D721Med (cell line): ENCODE measurements around the gene PDLIM4.

Source experiments
- DNase-seq: peaks from one replicate; pipeline ENCODE4 v3.0.0; 2011; ENCODE audit warnings: low spot score; ENCODE audit not compliant: insufficient read length
- FAIRE-seq: peaks from 2 replicates; lab custom pipeline; 2011; peaks lifted over from hg19 to GRCh38; lab: Jason Lieb, UNC
- TF ChIP-seq, protein P1 (sequence below): IDR thresholded peaks from 2 replicates; pipeline ENCODE4 v1.5.1; 2012; ENCODE audit warnings: mild to moderate bottlenecking, control low read depth; ENCODE audit not compliant: insufficient read depth; ENCODE audit errors: missing control alignments

PDLIM4 gene

DNA sequence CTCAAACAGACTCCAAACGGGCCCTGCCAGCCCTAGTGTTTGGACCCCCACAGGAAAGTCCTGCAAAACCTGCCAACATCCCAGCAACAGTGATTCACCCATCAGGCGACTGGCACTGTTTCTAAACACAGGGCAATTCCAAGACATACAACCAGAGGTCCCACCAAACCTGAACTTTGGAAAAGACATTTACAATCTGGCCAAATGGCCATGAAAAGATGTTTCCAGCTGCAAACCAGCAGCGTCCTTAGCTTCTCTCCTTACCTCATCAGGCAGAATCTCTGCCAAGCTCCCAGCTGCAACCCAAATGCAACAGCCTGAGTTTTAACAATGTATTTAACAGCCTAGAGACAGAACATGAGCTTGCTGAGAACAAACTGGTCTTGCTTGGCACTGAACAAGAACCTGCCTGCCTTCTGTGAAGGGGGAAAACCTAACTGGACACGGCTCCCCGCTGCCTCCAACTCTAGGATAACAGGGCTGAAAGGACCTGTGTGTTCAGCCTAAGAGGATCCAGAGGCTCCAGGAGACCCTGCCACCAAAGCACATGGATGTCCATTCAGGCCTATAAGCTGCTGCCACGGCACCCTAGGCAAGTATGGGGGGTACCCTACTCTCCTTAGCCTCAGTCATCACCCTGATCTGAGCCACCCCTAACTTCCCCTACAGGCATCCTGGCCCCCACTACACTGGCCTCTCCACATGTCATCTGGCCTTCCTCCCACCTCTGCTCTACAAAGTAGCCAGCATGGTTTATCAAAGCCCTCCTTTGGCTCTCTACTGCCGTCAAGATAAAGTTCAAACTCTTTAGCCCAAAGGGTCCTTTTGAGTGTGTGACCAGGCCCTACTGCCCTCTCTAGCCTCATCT, 35.5 kb upstream of the PDLIM4 start:
- TF ChIP-seq, protein P1, sequence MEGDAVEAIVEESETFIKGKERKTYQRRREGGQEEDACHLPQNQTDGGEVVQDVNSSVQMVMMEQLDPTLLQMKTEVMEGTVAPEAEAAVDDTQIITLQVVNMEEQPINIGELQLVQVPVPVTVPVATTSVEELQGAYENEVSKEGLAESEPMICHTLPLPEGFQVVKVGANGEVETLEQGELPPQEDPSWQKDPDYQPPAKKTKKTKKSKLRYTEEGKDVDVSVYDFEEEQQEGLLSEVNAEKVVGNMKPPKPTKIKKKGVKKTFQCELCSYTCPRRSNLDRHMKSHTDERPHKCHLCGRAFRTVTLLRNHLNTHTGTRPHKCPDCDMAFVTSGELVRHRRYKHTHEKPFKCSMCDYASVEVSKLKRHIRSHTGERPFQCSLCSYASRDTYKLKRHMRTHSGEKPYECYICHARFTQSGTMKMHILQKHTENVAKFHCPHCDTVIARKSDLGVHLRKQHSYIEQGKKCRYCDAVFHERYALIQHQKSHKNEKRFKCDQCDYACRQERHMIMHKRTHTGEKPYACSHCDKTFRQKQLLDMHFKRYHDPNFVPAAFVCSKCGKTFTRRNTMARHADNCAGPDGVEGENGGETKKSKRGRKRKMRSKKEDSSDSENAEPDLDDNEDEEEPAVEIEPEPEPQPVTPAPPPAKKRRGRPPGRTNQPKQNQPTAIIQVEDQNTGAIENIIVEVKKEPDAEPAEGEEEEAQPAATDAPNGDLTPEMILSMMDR = no peak
- no peak for FAIRE-seq
- DNase-seq = no peak

DNA sequence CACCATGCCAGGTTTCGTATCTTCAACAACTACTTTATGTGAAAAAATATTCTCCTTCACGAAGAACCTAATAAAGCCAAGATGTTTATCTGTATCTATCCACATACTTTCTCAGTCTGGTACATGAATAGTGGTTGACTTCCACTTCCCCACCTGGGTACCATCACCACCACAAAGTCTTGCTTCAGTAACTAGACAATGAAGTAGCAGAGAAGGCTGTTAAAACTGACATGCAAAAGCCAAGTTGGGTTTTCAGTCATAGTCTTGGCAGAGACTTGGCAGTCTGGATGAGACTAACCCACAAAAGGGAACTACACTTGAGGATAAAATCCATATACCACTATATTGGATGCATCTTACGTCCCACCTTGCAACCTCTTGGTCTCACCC, 34.9 kb upstream of the PDLIM4 start:
- TF ChIP-seq, protein P1 = no peak
- no peak for FAIRE-seq
- no peak for DNase-seq

DNA sequence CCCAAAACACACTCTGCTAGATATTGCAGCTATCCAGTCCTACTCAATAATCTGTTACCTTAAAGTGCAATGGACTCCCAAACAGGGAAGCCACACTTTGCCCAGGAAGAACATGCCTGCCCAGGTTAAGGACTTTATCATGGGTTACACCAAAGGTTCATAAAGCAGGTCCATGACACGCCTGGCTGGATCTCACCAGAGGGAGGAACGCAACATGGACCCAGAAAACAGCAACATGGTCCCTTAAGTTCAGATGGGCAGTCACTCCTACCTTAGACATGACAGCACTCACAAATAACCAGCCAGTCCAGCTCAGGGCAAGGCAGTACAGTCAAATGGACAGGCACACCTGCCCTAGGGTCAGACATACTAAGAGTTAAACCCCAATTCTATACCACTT, 33.6 kb upstream of the PDLIM4 start:
- no peak for DNase-seq
- FAIRE-seq = no peak
- TF ChIP-seq, protein P1 = no peak

DNA sequence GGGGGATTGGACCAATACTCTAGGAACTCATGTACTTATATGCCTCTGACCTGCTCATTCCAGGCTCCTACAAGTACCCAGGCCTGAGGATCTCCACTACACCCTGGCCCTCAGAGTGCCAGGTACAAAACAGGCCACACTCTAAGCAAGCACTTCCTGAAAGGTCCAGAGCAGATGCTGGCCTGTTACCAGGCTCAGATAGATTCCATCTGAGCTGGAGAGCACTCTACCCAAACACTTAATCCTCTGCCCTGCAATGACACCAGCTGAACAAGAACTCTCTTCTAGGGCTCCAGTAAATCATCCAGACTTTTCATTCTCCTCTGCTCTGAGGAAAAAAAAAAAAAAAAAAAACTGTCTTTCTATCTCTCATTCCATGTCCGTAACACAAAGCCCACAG, 32.8 kb upstream of the PDLIM4 start:
- FAIRE-seq = no peak
- no peak for DNase-seq

DNA sequence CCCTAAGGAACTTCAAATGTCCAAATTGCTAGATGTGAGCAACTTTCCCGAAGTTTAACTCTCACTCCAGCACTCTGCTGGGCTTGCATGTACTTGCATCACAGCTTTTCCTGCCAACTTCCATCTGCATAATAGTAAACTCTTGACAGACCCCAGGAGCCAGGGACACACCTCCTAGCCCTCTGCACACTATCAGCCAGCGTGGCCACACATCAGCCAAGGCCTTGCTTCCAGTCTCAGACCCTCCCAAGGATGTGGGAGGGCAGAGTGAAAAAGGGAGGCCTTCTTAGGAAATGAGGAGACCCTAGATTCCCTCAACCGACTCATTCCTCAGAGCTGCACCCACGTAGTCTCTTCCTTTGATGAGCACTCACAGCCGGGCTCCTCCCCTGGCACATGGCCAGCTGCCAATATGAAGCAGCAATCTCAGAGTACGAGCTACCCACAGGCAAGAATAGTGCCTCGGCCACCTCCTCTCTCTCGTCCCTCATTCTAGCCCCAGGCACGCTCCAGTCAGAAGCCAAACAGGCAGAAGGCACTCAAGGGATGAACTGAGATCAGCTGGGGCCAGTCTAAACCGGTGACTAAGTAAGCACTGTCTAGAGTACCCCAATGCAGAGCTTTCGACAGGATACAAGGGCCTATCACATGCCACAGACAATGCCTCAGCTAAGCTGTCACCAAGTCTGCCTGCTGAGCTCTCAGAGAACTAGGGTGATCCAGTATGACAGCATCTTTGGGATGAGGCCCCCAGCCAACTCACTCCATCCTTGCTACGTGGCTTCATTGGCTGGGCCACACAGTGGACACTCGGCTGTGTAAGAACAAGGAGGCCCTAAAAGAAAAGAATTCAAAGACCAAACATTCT, 32.1 kb upstream of the PDLIM4 start:
- TF ChIP-seq, protein P1 = no peak
- DNase-seq = no peak
- FAIRE-seq = no peak

More for the DNA sequence above, 32.8 kb upstream of the PDLIM4 start:
- TF ChIP-seq, protein P1 = no peak

DNA sequence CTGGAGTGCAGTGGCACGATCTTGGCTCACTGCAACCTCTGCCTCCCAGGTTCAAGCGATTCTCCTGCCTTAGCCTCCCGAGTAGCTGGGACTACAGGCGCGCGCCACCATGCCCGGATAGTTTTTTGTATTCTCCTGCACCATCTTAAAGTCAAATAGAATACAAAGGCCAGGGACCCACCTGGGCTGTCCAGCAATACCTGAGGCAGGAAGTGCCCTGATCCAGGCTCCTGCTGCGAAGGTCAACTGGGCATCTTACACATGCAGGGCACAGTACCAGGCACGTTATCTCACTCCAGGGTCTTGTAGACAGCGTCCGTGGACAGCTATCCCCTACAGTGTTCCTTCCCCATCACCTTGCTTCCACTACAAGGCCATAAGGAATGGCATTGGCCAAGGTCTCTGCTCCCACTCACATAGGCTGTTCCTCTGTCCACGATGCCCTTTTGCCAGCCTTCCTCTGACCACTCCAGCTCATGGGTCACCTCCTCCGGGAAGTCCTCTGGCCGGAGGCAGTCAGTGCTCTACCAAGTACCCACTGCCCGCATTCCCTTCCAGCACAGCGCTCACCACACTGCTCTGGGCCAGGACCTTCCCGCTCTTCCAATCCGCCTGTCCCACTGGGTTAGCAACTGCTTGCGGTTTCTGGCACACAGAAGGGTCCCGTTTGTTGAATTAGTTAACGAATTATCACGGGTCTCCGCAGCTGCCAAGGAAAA, 30.8 kb upstream of the PDLIM4 start:
- FAIRE-seq (no peak), DNase-seq (no peak)
- TF ChIP-seq, protein P1 = no peak
